BLaER1 treated with 17β-estradiol and CSF1 and Interleukin-3, amounts not matched to agents 10 nM and 100 nM (cell line): Measurements from ENCODE around the gene SLC26A11.

Experiments used
- H3K27ac ChIP-seq, 11 experiments: shearing (Covaris generic); formaldehyde crosslinking; 2 replicates each; pipeline ENCODE4 v1.8.1; 2022
- H3K27me3 ChIP-seq, 11 experiments: shearing (Covaris generic); formaldehyde crosslinking; 2 replicates each; pipeline ENCODE4 v1.8.1; 2022
- H3K36me3 ChIP-seq, 11 experiments: shearing (Covaris generic); formaldehyde crosslinking; 2 replicates each; pipeline ENCODE4 v1.8.1; 2022
- H3K4me1 ChIP-seq, 10 experiments: shearing (Covaris generic); formaldehyde crosslinking; 2 replicates each; pipeline ENCODE4 v1.8.1; 2022
- H3K4me2 ChIP-seq, 11 experiments: shearing (Covaris generic); formaldehyde crosslinking; 2 replicates each; pipeline ENCODE4 v1.8.1; 2022
- H3K4me3 ChIP-seq, 10 experiments: shearing (Covaris generic); formaldehyde crosslinking; 2 replicates each; pipeline ENCODE4 v1.8.1; 2022
- H3K9ac ChIP-seq, 11 experiments: shearing (Covaris generic); formaldehyde crosslinking; 2 replicates each; pipeline ENCODE4 v1.8.1; 2022
- H3K9me3 ChIP-seq, 11 experiments: shearing (Covaris generic); formaldehyde crosslinking; replicated peaks in 1 of 11; 2 replicates each; pipeline ENCODE4 v1.8.1; 2022
- H4K20me1 ChIP-seq, 11 experiments: shearing (Covaris generic); formaldehyde crosslinking; 2 replicates each; pipeline ENCODE4 v1.8.1; 2022
- Cebpa-rat ChIP-seq, 11 experiments: shearing (Covaris generic); IDR thresholded peaks; 2 replicates each; pipeline ENCODE4 v1.8.1; 2022

The SLC26A11 gene

DNA sequence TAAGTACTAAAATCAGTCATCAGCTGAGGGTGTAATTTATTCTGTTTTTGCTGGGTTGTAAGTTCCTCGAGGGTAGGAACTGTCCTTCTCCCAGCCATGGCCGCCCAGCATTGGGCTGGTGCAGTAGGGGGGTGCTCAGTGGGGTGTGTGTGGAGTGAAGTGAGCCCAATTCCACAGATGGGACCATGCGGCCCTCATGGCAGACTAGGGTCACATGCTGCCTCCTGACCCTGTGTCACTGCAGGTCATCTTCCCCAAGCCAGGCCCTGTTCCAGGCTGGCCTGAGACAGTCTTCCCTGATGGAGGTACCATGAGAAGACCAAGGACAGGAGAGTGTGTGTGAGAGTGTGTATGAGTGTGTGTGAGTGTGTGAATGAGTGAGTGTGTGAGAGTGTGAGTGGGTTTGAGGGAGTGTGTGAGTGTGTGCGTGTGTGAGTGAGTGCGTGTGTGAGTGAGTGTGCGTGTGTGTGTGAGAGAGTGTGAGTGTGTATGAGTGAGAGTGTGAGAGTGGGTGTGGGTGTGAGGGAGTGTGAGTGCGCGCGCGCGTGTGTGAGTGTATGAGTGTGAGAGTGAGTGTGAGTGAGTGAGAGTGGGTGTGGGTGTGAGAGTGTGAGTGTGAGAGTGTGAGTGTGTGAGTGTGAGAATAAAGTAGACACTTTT is 3.7 kb downstream of the SLC26A11 start:
- Histone ChIP-seq H4K20me1 (peaks cover 7 to 52% (median 19%) of the 10 kb centered on the region in 11 experiments; a peak in 16 of 22 replicates), H3K9me3 (no peaks in the 10 kb centered on the region), H3K9ac (no peak overlapping the region), H3K27me3 (peaks cover 6 to 39% (median 23%) of the 10 kb centered on the region in 11 experiments; a peak in 21 of 22 replicates), H3K4me3 (no peak overlapping the region), H3K27ac (no peak overlapping the region), H3K4me1 (peaks cover 22 to 38% (median 30%) of the 10 kb centered on the region in 10 experiments), H3K36me3 (peaks cover 0 to 63% (median 0%) of the 10 kb centered on the region in 11 experiments; a peak in 4 of 22 replicates), H3K4me2 (peak overlapping the region; percentile 12 to 95 (median 48); a peak in 14 of 22 replicates)
- no peak for TF ChIP-seq Cebpa-rat (IDR thresholded peaks at IDR 0.05)

DNA sequence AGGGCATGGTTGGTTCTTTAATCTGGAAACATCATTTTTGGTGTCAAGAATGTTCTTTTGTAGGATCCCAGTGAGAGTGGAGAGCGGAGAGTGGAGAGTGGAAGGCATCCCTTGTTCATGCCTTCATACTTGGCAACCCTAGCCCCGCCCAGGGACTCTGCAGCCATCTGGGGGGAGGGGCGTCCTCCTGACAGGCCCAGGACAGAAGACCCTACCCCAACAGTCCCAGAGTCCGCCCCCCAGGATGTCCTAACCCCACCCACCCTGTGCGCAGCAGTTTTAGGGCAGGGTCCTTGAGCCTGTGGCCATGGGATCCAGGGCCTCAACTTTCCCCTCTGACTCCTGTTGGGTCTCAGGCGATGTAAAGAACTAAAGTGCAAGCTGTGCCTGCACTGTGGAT is 4.5 kb downstream of the SLC26A11 start:
- Histone ChIP-seq H3K9me3 (no peaks in the 10 kb centered on the region), H3K36me3 (peaks cover 0 to 70% (median 0%) of the 10 kb centered on the region in 11 experiments; a peak in 4 of 22 replicates), H3K27ac (no peak overlapping the region), H3K9ac (no peak overlapping the region), H3K27me3 (peaks cover 6 to 38% (median 23%) of the 10 kb centered on the region in 11 experiments; a peak in 21 of 22 replicates), H3K4me3 (no peak overlapping the region), H3K4me1 (peaks cover 18 to 32% (median 24%) of the 10 kb centered on the region in 10 experiments), H4K20me1 (peaks cover 7 to 48% (median 16%) of the 10 kb centered on the region in 11 experiments; a peak in 13 of 22 replicates), H3K4me2 (no peak overlapping the region)
- no peak for TF ChIP-seq Cebpa-rat (IDR thresholded peaks at IDR 0.05)

DNA sequence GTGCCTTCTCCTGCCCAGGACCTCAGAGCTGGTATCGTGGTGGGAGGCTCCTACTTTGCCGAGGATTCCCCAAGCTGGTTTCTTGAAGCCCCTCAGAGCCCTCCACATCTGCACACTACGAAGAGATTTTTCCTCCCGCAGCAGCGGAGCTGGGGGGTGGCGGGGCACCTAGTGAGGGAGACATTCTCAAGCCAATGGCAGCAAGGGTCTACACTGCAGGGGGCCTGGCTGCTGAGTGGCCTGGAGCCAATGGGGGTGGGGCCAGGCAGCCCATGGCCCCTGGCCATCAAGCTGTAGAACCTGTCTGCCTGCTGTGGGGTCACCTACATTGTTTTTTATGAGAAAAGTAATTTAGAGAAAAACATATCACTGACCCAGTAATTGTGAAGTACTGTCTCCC is 5.0 kb downstream of the SLC26A11 start:
- peaks cover 0 to 4% (median 0%) of the 10 kb centered on the region in 11 experiments; a peak in 4 of 22 replicates for H3K9me3 ChIP-seq
- no peak overlapping the region for H3K27ac ChIP-seq
- no peak overlapping the region for H3K4me2 ChIP-seq

DNA sequence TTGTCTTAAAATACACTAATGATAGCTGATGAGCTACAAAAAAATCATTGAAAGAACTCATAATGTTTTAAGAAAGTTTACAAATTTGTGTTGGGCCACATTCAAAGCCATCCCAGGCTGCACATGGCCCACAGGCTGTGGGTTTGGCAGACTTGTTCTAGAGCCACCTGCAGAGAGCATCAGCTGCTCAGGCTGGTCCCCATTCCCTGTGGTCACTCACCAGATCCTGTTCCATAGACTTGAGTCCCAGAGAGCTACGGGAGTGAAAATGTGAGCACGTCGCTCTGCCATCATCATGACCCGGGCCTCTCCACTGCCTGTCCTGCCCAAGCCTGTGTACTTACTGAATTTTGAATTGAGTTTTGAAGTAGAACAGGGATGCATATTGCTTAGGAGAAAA is 6.9 kb downstream of the SLC26A11 start:
- H3K36me3 ChIP-seq, result peaks cover 0 to 86% (median 1%) of the 10 kb centered on the region in 11 experiments; a peak in 7 of 22 replicates
- no peak overlapping the region for H3K4me3 ChIP-seq
- H3K9ac ChIP-seq, result no peak overlapping the region
- no peak overlapping the region for H3K4me2 ChIP-seq
- peaks cover 0 to 34% (median 3%) of the 10 kb centered on the region in 11 experiments; a peak in 6 of 22 replicates for H4K20me1 ChIP-seq
- H3K9me3 ChIP-seq, result peaks cover 10 to 24% (median 13%) of the 10 kb centered on the region in 11 experiments
- peaks cover 7 to 19% (median 12%) of the 10 kb centered on the region in 10 experiments; a peak in 17 of 20 replicates for H3K4me1 ChIP-seq
- no peak overlapping the region for H3K27ac ChIP-seq
- no peak for TF ChIP-seq Cebpa-rat (IDR thresholded peaks at IDR 0.05)
- H3K27me3 ChIP-seq, result peaks cover 0 to 14% (median 0%) of the 10 kb centered on the region in 11 experiments; a peak in 7 of 22 replicates

More for the DNA sequence above, 5.0 kb downstream of the SLC26A11 start:
- Histone ChIP-seq H4K20me1 (peaks cover 7 to 48% (median 12%) of the 10 kb centered on the region in 11 experiments; a peak in 13 of 22 replicates), H3K4me1 (peaks cover 18 to 31% (median 22%) of the 10 kb centered on the region in 10 experiments), H3K27me3 (peaks cover 6 to 32% (median 18%) of the 10 kb centered on the region in 11 experiments; a peak in 21 of 22 replicates), H3K9ac (no peak overlapping the region), H3K36me3 (peaks cover 0 to 75% (median 0%) of the 10 kb centered on the region in 11 experiments; a peak in 4 of 22 replicates), H3K4me3 (no peak overlapping the region)
- TF ChIP-seq Cebpa-rat (IDR thresholded peaks at IDR 0.05), result no peak

DNA sequence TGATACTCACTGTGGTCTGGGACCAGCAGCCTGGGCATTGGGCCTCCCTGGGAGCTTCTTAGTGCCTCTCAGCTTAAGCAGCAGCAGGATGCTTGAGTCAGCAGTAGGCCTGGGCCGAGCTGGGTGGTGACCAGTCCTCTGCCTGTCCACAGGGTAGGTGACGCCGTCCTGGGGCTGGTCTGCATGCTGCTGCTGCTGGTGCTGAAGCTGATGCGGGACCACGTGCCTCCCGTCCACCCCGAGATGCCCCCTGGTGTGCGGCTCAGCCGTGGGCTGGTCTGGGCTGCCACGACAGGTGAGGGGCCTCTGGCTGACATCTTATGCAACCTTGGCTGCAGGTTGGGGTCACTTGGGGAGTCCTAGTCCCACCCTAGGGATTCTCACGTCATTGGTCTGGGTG is 7.4 kb downstream of the SLC26A11 start:
- Histone ChIP-seq H3K36me3 (peaks cover 0 to 86% (median 5%) of the 10 kb centered on the region in 11 experiments; a peak in 10 of 22 replicates), H3K9me3 (peaks cover 15 to 29% (median 18%) of the 10 kb centered on the region in 11 experiments), H3K9ac (no peak overlapping the region), H3K4me2 (no peak overlapping the region), H3K4me3 (no peak overlapping the region), H3K4me1 (peaks cover 7 to 16% (median 12%) of the 10 kb centered on the region in 10 experiments; a peak in 17 of 20 replicates), H4K20me1 (peaks cover 0 to 32% (median 3%) of the 10 kb centered on the region in 11 experiments; a peak in 5 of 22 replicates), H3K27me3 (peaks cover 0 to 9% (median 0%) of the 10 kb centered on the region in 11 experiments; a peak in 6 of 22 replicates), H3K27ac (no peak overlapping the region)
- no peak for TF ChIP-seq Cebpa-rat (IDR thresholded peaks at IDR 0.05)

DNA sequence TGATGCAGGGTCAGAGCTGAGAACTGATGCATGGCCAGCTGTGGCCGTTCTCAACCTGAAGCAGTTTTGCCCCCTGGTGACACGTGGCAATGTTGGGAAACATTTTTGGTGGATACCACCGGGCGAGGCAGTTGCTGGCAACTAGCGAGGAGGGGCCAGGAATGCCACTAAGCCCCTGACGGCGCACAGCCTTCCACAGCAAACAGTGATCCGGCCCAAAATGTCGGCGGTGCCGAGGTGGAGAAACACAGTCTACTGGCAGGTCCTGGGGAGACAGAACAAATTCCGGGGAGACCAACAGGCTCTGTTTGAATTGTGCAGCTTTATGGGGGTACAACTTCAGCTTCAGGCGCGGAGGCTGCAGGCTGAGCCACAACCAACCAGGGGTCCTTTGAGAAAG is 8.2 kb downstream of the SLC26A11 start:
- Histone ChIP-seq H3K4me2 (no peak overlapping the region), H3K9ac (no peak overlapping the region), H3K36me3 (peaks cover 0 to 86% (median 8%) of the 10 kb centered on the region in 11 experiments; a peak in 10 of 22 replicates), H3K9me3 (peaks cover 23 to 37% (median 27%) of the 10 kb centered on the region in 11 experiments), H3K4me1 (peaks cover under 1 to 10% (median 6%) of the 10 kb centered on the region in 10 experiments; a peak in 16 of 20 replicates), H3K27ac (no peak overlapping the region), H3K27me3 (peaks cover 0 to 2% (median 0%) of the 10 kb centered on the region in 11 experiments; a peak in 3 of 22 replicates), H3K4me3 (no peak overlapping the region), H4K20me1 (peaks cover 0 to 26% (median 0%) of the 10 kb centered on the region in 11 experiments; a peak in 4 of 22 replicates)
- TF ChIP-seq Cebpa-rat (IDR thresholded peaks at IDR 0.05), result no peak

DNA sequence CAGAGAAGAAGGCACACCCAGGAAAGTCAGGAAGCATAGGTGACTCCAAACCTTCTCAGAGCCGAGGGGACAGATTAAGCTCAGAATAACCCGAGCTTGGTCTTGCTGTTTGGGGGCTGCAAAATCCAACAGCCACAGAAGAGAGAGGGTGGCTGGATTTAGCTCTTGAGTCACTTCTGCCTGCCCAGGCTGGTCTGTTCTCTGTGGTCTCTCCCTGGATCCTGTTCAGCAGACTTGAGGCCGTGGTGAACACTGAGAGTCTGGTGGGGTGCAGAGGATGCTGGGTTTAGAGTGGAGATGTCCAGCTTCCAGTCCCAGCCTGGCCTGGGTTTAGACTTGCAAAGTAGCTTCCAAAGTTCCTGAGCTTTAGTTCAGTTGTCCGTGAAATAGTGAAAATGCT is 8.8 kb downstream of the SLC26A11 start:
- H3K4me2 ChIP-seq, result no peak overlapping the region
- H3K4me3 ChIP-seq, result no peak overlapping the region
- H3K27ac ChIP-seq, result no peak overlapping the region

DNA sequence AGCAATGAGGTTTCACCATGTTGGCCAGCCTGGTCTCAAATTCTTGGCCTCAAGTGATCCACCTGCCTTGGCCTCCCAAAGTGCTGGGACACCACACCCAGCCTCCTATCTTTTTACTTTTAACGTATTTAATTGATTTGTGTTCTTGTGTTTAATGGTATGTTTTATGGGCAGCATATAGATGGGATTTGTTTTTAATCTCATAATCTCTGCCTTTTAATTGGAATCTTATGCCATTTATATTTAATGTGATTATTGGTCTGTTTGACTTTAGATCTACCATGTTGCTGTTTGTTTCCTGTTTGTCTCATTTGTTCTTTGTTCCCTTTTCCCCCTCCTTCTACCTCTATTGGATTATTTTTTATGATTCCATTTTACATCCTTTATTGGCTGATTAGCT is 12.2 kb downstream of the SLC26A11 start:
- no peak for TF ChIP-seq Cebpa-rat (IDR thresholded peaks at IDR 0.05)
- H3K27me3 ChIP-seq, result no peaks in the 10 kb centered on the region
- peaks cover 50 to 69% (median 55%) of the 10 kb centered on the region in 11 experiments for H3K9me3 ChIP-seq
- no peak overlapping the region for H3K27ac ChIP-seq
- H3K36me3 ChIP-seq, result peaks cover 0 to 99% (median 8%) of the 10 kb centered on the region in 11 experiments; a peak in 11 of 22 replicates
- peaks cover 0 to 13% (median 0%) of the 10 kb centered on the region in 11 experiments; a peak in 3 of 22 replicates for H4K20me1 ChIP-seq
- H3K4me3 ChIP-seq, result peak overlapping the region in 1 of 10 experiments; percentile 13; a peak in 2 of 20 replicates
- H3K9ac ChIP-seq, result no peak overlapping the region
- H3K4me1 ChIP-seq, result peaks cover 0 to 4% (median 0%) of the 10 kb centered on the region in 10 experiments; a peak in 1 of 20 replicates
- no peak overlapping the region for H3K4me2 ChIP-seq

More for the DNA sequence above, 8.8 kb downstream of the SLC26A11 start:
- peaks cover 0 to 5% (median under 1%) of the 10 kb centered on the region in 10 experiments; a peak in 5 of 20 replicates for H3K4me1 ChIP-seq
- peaks cover 0 to 91% (median 8%) of the 10 kb centered on the region in 11 experiments; a peak in 10 of 22 replicates for H3K36me3 ChIP-seq
- no peak overlapping the region for H3K9ac ChIP-seq
- peaks cover 0 to 25% (median 0%) of the 10 kb centered on the region in 11 experiments; a peak in 4 of 22 replicates for H4K20me1 ChIP-seq
- TF ChIP-seq Cebpa-rat (IDR thresholded peaks at IDR 0.05), result no peak
- H3K27me3 ChIP-seq, result no peaks in the 10 kb centered on the region
- H3K9me3 ChIP-seq, result peaks cover 28 to 42% (median 32%) of the 10 kb centered on the region in 11 experiments
